MM.1S (cell line): ENCODE measurements around the gene PRKCH.

Experiments used
- DNase-seq: peaks from one replicate; pipeline ENCODE4 v3.0.0-alpha.2; 2015
- H2AFZ ChIP-seq: fragments of 300-600 bp; sonication (generic); 2 replicates; pipeline ENCODE4 v1.6.0; 2016; ENCODE audit warnings: antibody characterized with exemption, low read length
- H3F3A ChIP-seq: fragments of 300-600 bp; sonication (generic); 2 replicates; pipeline ENCODE4 v1.6.1; 2016; ENCODE audit warnings: mild to moderate bottlenecking, antibody characterized with exemption, low read length, moderate library complexity, mixed read lengths; ENCODE audit not compliant: insufficient read depth
- H3K27ac ChIP-seq: fragments of 300-600 bp; sonication (generic); 2 replicates; pipeline ENCODE4 v1.5.1; 2016; ENCODE audit warnings: mild to moderate bottlenecking, low read length
- H3K27me3 ChIP-seq: fragments of 300-600 bp; sonication (generic); replicated peaks from 2 replicates; pipeline ENCODE4 v1.6.0; 2016; ENCODE audit warnings: low read length; ENCODE audit not compliant: insufficient read depth
- H3K36me3 ChIP-seq: fragments of 300-600 bp; sonication (generic); replicated peaks from 2 replicates; pipeline ENCODE4 v1.6.1; 2016; ENCODE audit warnings: mild to moderate bottlenecking, low read length, mixed read lengths; ENCODE audit not compliant: insufficient read depth
- H3K4me1 ChIP-seq: fragments of 300-600 bp; sonication (generic); 2 replicates; pipeline ENCODE4 v1.6.1; 2016; ENCODE audit warnings: low read length, mixed read lengths
- H3K4me2 ChIP-seq: fragments of 300-600 bp; sonication (generic); 2 replicates; pipeline ENCODE4 v1.6.0; 2016; ENCODE audit warnings: low read depth, low read length
- H3K4me3 ChIP-seq: fragments of 300-600 bp; sonication (generic); 2 replicates; pipeline ENCODE4 v1.5.1; 2016; ENCODE audit warnings: low read length, mixed read lengths
- H3K79me2 ChIP-seq: fragments of 300-600 bp; sonication (generic); 2 replicates; pipeline ENCODE4 v1.6.1; 2016; ENCODE audit warnings: mixed run types, low read length, mixed read lengths
- H3K9ac ChIP-seq: fragments of 300-600 bp; sonication (generic); 2 replicates; pipeline ENCODE4 v1.6.1; 2016; ENCODE audit warnings: low read length, mixed read lengths
- H3K9me2 ChIP-seq: fragments of 300-600 bp; sonication (generic); replicated peaks from 2 replicates; pipeline ENCODE4 v1.6.1; 2016; ENCODE audit warnings: mild to moderate bottlenecking, low read length, mixed read lengths; ENCODE audit not compliant: insufficient read depth
- H3K9me3 ChIP-seq: fragments of 300-600 bp; sonication (generic); replicated peaks from 2 replicates; pipeline ENCODE4 v1.6.1; 2016; ENCODE audit warnings: mild to moderate bottlenecking, low read length, mixed read lengths; ENCODE audit not compliant: insufficient read depth
- H4K20me1 ChIP-seq: fragments of 300-600 bp; sonication (generic); 2 replicates; pipeline ENCODE4 v1.6.1; 2016; ENCODE audit warnings: mild to moderate bottlenecking, low read length, moderate library complexity, mixed read lengths; ENCODE audit not compliant: insufficient read depth
- CTCF ChIP-seq: fragments of 300-600 bp; sonication (generic); IDR thresholded peaks from 2 replicates; pipeline ENCODE4 v1.5.1; 2016; ENCODE audit warnings: antibody characterized with exemption, low read length, mixed read lengths
- EZH2 ChIP-seq: fragments of 300-600 bp; sonication (generic); optimal IDR thresholded peaks from 2 replicates; pipeline ENCODE3; 2017; ENCODE audit warnings: low read depth, mild to moderate bottlenecking, antibody characterized with exemption, low read length, mixed read lengths
- EZH2phosphoT487 ChIP-seq: fragments of 300-600 bp; sonication (generic); IDR thresholded peaks from 2 replicates; pipeline ENCODE4 v1.6.1; 2018; ENCODE audit warnings: antibody characterized with exemption, low read length

The PRKCH gene

GRCh38 chr14:61524211-61524806, 202.9 kb downstream of the PRKCH start:
- Histone ChIP-seq H3K9ac (no peak overlapping the region), H3K79me2 (no peaks in the 10 kb centered on the region), H3F3A (no peaks in the 10 kb centered on the region), H3K4me2 (no peak overlapping the region), H3K9me2 (no peaks in the 10 kb centered on the region), H3K9me3 (no peaks in the 10 kb centered on the region), H3K36me3 (no peaks in the 10 kb centered on the region), H2AFZ (no peak overlapping the region), H3K4me1 (peaks cover 15% of the 10 kb centered on the region), H3K27ac (no peak overlapping the region), H3K4me3 (no peak overlapping the region), H4K20me1 (no peaks in the 10 kb centered on the region), H3K27me3 (no peaks in the 10 kb centered on the region)
- no peak for TF ChIP-seq EZH2phosphoT487
- no peak for TF ChIP-seq CTCF
- TF ChIP-seq EZH2, result no peak
- DNase-seq, result no peak

GRCh38 chr14:61524936-61525292, 203.5 kb downstream of the PRKCH start:
- H3K9me2 ChIP-seq, result no peaks in the 10 kb centered on the region
- no peak overlapping the region for H3K9ac ChIP-seq
- TF ChIP-seq CTCF (no peak), EZH2 (no peak), EZH2phosphoT487 (no peak)
- H3F3A ChIP-seq, result no peaks in the 10 kb centered on the region
- H3K79me2 ChIP-seq, result no peaks in the 10 kb centered on the region
- no peak overlapping the region for H2AFZ ChIP-seq
- peak overlapping the region; percentile 55; the same call in 1 of the 2 replicates for H3K27ac ChIP-seq
- H3K4me1 ChIP-seq, result peaks cover 15% of the 10 kb centered on the region
- no peaks in the 10 kb centered on the region for H3K36me3 ChIP-seq
- H3K4me3 ChIP-seq, result no peak overlapping the region
- no peaks in the 10 kb centered on the region for H3K9me3 ChIP-seq
- DNase-seq, result no peak
- peak overlapping the region; percentile 52; the same call in 1 of the 2 replicates for H3K4me2 ChIP-seq
- H4K20me1 ChIP-seq, result no peaks in the 10 kb centered on the region
- no peaks in the 10 kb centered on the region for H3K27me3 ChIP-seq

- peak; percentile 54 for DNase-seq
- H3K4me1 ChIP-seq, result peaks cover 15% of the 10 kb centered on the region
Measured at GRCh38 chr14:61525293-61526011, 204.1 kb downstream of the PRKCH start.

More at GRCh38 chr14:61525293-61526011, 204.1 kb downstream of the PRKCH start:
- Histone ChIP-seq H3K9me2 (no peaks in the 10 kb centered on the region), H3K9ac (no peak overlapping the region), H3K4me3 (no peak overlapping the region), H2AFZ (no peak overlapping the region), H3K27ac (peak overlapping the region; percentile 55; the same call in 1 of the 2 replicates), H3K4me2 (peak overlapping the region; percentile 52; the same call in 1 of the 2 replicates), H3K27me3 (no peaks in the 10 kb centered on the region), H3K79me2 (no peaks in the 10 kb centered on the region), H3K9me3 (no peaks in the 10 kb centered on the region), H3K36me3 (no peaks in the 10 kb centered on the region), H3F3A (no peaks in the 10 kb centered on the region), H4K20me1 (no peaks in the 10 kb centered on the region)
- TF ChIP-seq EZH2 (no peak), CTCF (no peak), EZH2phosphoT487 (no peak)
